HEK293 (cell line): ENCODE data around the gene GSTM1.

Source experiments
- CTCF ChIA-PET: fragments of 350-600 bp; formaldehyde crosslinking; extraction: SDS; loops from one replicate; lab custom pipeline; 2021; ENCODE audit warnings: antibody characterized with exemption; lab: Yijun Ruan, JAX
- POLR2A ChIA-PET: fragments of 300-600 bp; formaldehyde crosslinking; extraction: SDS; loops from one replicate; lab custom pipeline; 2020; ENCODE audit warnings: antibody characterized with exemption, inconsistent platforms; lab: Yijun Ruan, JAX
- H3K27ac ChIP-seq: fragments of 200-500 bp; sonication (Bioruptor generic); 2 replicates; pipeline ENCODE4 v1.5.1; 2014; ENCODE audit warnings: low read depth, low read length, control low read depth, inconsistent platforms; ENCODE audit errors: extremely low read depth
- H3K36me3 ChIP-seq, 2 experiments: fragments of 200-500 bp in 1 of 2; sonication (Bioruptor generic) in 1 of 2; 1 replicate in 1 of 2; 2 replicates in 1 of 2; pipeline ENCODE4 v1.5.1; 2014 to 2017; ENCODE audit warnings: inconsistent platforms in 2 of 2, low read length in 2 of 2; ENCODE audit not compliant: control insufficient read depth in 2 of 2, insufficient read depth in 1 of 2
- H3K4me1 ChIP-seq: fragments of 200-500 bp; sonication (Bioruptor generic); 2 replicates; pipeline ENCODE4 v1.5.1; 2014; ENCODE audit warnings: mild to moderate bottlenecking, low read length, inconsistent platforms; ENCODE audit not compliant: control insufficient read depth, insufficient read depth
- H3K4me3 ChIP-seq: 2 replicates; pipeline ENCODE4 v1.5.1; 2011; ENCODE audit warnings: low read depth, mild to moderate bottlenecking, control low read depth, low read length, moderate library complexity
- H3K9me3 ChIP-seq: fragments of 200-500 bp; sonication (Bioruptor generic); 2 replicates; pipeline ENCODE4 v1.5.1; 2014; ENCODE audit warnings: low read depth, low read length, inconsistent platforms; ENCODE audit not compliant: control insufficient read depth, insufficient read depth
- EGR2 ChIP-seq: fragments of 450-650 bp; formaldehyde crosslinking; IDR thresholded peaks from 2 replicates; pipeline ENCODE4 v1.5.1; 2016; ENCODE audit warnings: low read depth, missing biosample characterization, missing genetic modification characterization
- SETDB1 ChIP-seq: IDR thresholded peaks from one replicate; pipeline ENCODE4 v1.6.1; 2017; ENCODE audit warnings: mild to moderate bottlenecking, low read length, moderate library complexity, mixed read lengths; ENCODE audit not compliant: insufficient read length
- TCF7L2 ChIP-seq: IDR thresholded peaks from 2 replicates; pipeline ENCODE4 v1.6.1; 2011; ENCODE audit warnings: low read depth, mild to moderate bottlenecking, inconsistent platforms, low read length, moderate library complexity, borderline replicate concordance
- ZBTB20 ChIP-seq: fragments of 450-650 bp; formaldehyde crosslinking; IDR thresholded peaks from 2 replicates; pipeline ENCODE4 v1.5.1; 2016; ENCODE audit warnings: missing biosample characterization, missing genetic modification characterization
- ZBTB21 ChIP-seq: fragments of 450-650 bp; formaldehyde crosslinking; IDR thresholded peaks from 2 replicates; pipeline ENCODE4 v1.5.1; 2017; ENCODE audit warnings: missing biosample characterization, missing genetic modification characterization
- ZNF140 ChIP-seq: fragments of 450-650 bp; formaldehyde crosslinking; IDR thresholded peaks from 2 replicates; pipeline ENCODE4 v1.5.1; 2016; ENCODE audit warnings: missing biosample characterization, missing genetic modification characterization
- ZNF19 ChIP-seq: fragments of 450-650 bp; formaldehyde crosslinking; IDR thresholded peaks from 2 replicates; pipeline ENCODE4; 2016; ENCODE audit warnings: missing biosample characterization, missing genetic modification characterization, low read depth
- ZNF341 ChIP-seq: fragments of 450-650 bp; formaldehyde crosslinking; IDR thresholded peaks from 2 replicates; pipeline ENCODE4; 2016; ENCODE audit warnings: low read depth, missing biosample characterization, missing genetic modification characterization
- ZNF391 ChIP-seq: fragments of 450-650 bp; formaldehyde crosslinking; IDR thresholded peaks from 2 replicates; pipeline ENCODE4 v1.5.1; 2016; ENCODE audit warnings: low read depth, missing biosample characterization, missing genetic modification characterization, borderline replicate concordance
- ZNF423 ChIP-seq: fragments of 450-650 bp; formaldehyde crosslinking; IDR thresholded peaks from 2 replicates; pipeline ENCODE4 v1.5.1; 2016; ENCODE audit warnings: missing biosample characterization, missing genetic modification characterization
- ZNF560 ChIP-seq: fragments of 450-650 bp; formaldehyde crosslinking; IDR thresholded peaks from 2 replicates; pipeline ENCODE4 v1.5.1; 2017; ENCODE audit warnings: missing biosample characterization, missing genetic modification characterization, borderline replicate concordance
- ZNF76 ChIP-seq: fragments of 450-650 bp; formaldehyde crosslinking; IDR thresholded peaks from 2 replicates; pipeline ENCODE4; 2016; ENCODE audit warnings: low read depth, missing biosample characterization, missing genetic modification characterization, borderline replicate concordance
- TF ChIP-seq, protein P1 (sequence below): fragments of 450-650 bp; formaldehyde crosslinking; IDR thresholded peaks from 2 replicates; pipeline ENCODE4 v1.5.1; 2016; ENCODE audit warnings: missing biosample characterization, missing genetic modification characterization
- TF ChIP-seq, protein P2 (sequence below): fragments of 450-650 bp; formaldehyde crosslinking; conservative IDR thresholded peaks from 2 replicates; pipeline ENCODE4 v1.5.1; 2016; ENCODE audit warnings: low read depth, missing biosample characterization, missing genetic modification characterization
- TF ChIP-seq, protein P3 (sequence below): fragments of 450-650 bp; formaldehyde crosslinking; IDR thresholded peaks from 2 replicates; pipeline ENCODE4 v1.5.1; 2016; ENCODE audit warnings: missing biosample characterization, missing genetic modification characterization
- TF ChIP-seq, protein P4 (sequence below): fragments of 450-650 bp; formaldehyde crosslinking; IDR thresholded peaks from 2 replicates; pipeline ENCODE4 v1.5.1; 2017; ENCODE audit warnings: missing biosample characterization, mild to moderate bottlenecking, missing genetic modification characterization, moderate library complexity
- TF ChIP-seq, protein P5 (sequence below): fragments of 450-650 bp; formaldehyde crosslinking; IDR thresholded peaks from 2 replicates; pipeline ENCODE4 v1.5.1; 2017; ENCODE audit warnings: missing biosample characterization, missing genetic modification characterization

GSTM1 gene

DNA sequence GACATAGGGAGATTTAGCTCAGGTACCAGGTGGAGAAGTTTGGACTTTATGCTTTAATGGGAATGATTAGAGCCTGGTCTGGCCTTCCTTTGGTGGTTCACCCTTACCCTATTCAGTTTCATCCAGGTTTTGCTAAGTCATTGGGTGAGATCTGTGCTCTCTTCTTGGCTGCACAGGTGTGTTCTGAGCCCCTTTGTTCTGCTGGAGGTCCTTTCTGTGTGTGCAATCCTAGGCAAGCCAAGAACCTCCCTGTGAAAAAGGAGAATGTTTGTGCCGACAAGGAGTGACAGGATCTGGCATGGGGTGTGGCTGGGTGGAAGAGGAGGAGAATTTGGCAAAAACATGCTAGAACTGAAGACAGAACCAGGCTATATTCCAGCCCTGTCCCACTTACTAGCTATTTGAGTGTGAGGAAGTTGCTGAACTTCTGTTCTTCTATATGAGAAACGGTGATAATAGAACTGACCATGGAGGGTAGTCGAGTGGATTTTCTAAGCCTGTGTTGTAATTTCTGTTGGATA is 29.0 kb downstream of the GSTM1 start:
- Histone ChIP-seq H3K4me1 (no peaks in the 10 kb centered on the region), H3K27ac (no peak overlapping the region), H3K4me3 (no peak overlapping the region), H3K9me3 (no peaks in the 10 kb centered on the region), H3K36me3 (no peaks in the 10 kb centered on the region)
- TF ChIP-seq, protein P1, sequence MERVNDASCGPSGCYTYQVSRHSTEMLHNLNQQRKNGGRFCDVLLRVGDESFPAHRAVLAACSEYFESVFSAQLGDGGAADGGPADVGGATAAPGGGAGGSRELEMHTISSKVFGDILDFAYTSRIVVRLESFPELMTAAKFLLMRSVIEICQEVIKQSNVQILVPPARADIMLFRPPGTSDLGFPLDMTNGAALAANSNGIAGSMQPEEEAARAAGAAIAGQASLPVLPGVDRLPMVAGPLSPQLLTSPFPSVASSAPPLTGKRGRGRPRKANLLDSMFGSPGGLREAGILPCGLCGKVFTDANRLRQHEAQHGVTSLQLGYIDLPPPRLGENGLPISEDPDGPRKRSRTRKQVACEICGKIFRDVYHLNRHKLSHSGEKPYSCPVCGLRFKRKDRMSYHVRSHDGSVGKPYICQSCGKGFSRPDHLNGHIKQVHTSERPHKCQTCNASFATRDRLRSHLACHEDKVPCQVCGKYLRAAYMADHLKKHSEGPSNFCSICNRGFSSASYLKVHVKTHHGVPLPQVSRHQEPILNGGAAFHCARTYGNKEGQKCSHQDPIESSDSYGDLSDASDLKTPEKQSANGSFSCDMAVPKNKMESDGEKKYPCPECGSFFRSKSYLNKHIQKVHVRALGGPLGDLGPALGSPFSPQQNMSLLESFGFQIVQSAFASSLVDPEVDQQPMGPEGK, result no peak
- TF ChIP-seq, protein P2, sequence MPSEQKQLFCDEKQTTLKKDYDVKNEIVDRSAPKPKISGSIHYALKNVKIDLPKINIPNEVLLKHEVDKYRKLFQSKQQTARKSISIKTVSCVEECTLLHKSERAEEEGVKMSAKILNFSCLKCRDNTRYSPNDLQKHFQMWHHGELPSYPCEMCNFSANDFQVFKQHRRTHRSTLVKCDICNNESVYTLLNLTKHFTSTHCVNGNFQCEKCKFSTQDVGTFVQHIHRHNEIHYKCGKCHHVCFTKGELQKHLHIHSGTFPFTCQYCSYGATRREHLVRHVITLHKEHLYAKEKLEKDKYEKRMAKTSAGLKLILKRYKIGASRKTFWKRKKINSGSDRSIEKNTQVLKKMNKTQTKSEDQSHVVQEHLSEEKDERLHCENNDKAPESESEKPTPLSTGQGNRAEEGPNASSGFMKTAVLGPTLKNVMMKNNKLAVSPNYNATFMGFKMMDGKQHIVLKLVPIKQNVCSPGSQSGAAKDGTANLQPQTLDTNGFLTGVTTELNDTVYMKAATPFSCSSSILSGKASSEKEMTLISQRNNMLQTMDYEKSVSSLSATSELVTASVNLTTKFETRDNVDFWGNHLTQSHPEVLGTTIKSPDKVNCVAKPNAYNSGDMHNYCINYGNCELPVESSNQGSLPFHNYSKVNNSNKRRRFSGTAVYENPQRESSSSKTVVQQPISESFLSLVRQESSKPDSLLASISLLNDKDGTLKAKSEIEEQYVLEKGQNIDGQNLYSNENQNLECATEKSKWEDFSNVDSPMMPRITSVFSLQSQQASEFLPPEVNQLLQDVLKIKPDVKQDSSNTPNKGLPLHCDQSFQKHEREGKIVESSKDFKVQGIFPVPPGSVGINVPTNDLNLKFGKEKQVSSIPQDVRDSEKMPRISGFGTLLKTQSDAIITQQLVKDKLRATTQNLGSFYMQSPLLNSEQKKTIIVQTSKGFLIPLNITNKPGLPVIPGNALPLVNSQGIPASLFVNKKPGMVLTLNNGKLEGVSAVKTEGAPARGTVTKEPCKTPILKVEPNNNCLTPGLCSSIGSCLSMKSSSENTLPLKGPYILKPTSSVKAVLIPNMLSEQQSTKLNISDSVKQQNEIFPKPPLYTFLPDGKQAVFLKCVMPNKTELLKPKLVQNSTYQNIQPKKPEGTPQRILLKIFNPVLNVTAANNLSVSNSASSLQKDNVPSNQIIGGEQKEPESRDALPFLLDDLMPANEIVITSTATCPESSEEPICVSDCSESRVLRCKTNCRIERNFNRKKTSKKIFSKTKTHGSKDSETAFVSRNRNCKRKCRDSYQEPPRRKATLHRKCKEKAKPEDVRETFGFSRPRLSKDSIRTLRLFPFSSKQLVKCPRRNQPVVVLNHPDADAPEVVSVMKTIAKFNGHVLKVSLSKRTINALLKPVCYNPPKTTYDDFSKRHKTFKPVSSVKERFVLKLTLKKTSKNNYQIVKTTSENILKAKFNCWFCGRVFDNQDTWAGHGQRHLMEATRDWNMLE (tag by site-specific recombination), result no peak
- TF ChIP-seq EGR2 (no peak), ZNF423 (no peak), ZNF76 (tag by site-specific recombination) (no peak), ZNF140 (tag by site-specific recombination) (no peak), ZNF560 (tag by site-specific recombination) (no peak), TCF7L2 (no peak), ZNF341 (tag by site-specific recombination) (no peak), ZNF19 (tag by site-specific recombination) (no peak), ZBTB21 (tag by site-specific recombination) (no peak), SETDB1 (no peak), ZNF391 (tag by site-specific recombination) (no peak), ZBTB20 (tag by site-specific recombination) (no peak)
- TF ChIP-seq, protein P3, sequence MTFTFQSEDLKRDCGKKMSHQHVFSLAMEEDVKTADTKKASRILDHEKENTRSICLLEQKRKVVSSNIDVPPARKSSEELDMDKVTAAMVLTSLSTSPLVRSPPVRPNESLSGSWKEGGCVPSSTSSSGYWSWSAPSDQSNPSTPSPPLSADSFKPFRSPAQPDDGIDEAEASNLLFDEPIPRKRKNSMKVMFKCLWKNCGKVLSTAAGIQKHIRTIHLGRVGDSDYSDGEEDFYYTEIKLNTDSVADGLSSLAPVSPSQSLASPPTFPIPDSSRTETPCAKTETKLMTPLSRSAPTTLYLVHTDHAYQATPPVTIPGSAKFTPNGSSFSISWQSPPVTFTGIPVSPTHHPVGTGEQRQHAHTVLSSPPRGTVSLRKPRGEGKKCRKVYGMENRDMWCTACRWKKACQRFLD, result no peak
- TF ChIP-seq, protein P4, sequence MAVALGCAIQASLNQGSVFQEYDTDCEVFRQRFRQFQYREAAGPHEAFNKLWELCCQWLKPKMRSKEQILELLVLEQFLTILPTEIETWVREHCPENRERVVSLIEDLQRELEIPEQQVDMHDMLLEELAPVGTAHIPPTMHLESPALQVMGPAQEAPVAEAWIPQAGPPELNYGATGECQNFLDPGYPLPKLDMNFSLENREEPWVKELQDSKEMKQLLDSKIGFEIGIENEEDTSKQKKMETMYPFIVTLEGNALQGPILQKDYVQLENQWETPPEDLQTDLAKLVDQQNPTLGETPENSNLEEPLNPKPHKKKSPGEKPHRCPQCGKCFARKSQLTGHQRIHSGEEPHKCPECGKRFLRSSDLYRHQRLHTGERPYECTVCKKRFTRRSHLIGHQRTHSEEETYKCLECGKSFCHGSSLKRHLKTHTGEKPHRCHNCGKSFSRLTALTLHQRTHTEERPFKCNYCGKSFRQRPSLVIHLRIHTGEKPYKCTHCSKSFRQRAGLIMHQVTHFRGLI (tag by site-specific recombination), result no peak
- TF ChIP-seq, protein P5, sequence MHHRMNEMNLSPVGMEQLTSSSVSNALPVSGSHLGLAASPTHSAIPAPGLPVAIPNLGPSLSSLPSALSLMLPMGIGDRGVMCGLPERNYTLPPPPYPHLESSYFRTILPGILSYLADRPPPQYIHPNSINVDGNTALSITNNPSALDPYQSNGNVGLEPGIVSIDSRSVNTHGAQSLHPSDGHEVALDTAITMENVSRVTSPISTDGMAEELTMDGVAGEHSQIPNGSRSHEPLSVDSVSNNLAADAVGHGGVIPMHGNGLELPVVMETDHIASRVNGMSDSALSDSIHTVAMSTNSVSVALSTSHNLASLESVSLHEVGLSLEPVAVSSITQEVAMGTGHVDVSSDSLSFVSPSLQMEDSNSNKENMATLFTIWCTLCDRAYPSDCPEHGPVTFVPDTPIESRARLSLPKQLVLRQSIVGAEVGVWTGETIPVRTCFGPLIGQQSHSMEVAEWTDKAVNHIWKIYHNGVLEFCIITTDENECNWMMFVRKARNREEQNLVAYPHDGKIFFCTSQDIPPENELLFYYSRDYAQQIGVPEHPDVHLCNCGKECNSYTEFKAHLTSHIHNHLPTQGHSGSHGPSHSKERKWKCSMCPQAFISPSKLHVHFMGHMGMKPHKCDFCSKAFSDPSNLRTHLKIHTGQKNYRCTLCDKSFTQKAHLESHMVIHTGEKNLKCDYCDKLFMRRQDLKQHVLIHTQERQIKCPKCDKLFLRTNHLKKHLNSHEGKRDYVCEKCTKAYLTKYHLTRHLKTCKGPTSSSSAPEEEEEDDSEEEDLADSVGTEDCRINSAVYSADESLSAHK (tag by site-specific recombination), result no peak
- CTCF ChIA-PET, result interaction anchor here (0.8 to 2.3 kb wide), 2 partner anchors 77 to 267 kb away, joined by 3 to 12 read pairs; no protein-coding TSS in a partner anchor
- POLR2A ChIA-PET, result no interaction called here
